Tibial nerve (tissue), 3 donors: Measurements from ENCODE around the gene HIPK3.

ENCODE experiments used
- POLR2A ChIP-seq, 2 donors: fragments of 450-650 bp; IDR thresholded peaks; one replicate each; pipeline ENCODE4 v1.6.1; 2017; ENCODE audit warnings: antibody characterized with exemption in 2 of 2, mild to moderate bottlenecking in 2 of 2, moderate library complexity in 2 of 2
- TF ChIP-seq, protein P1 (sequence below), 5 experiments: fragments of 200-600 bp in 3 of 5; fragments of 450-650 bp in 2 of 5; sonication (generic) in 3 of 5; IDR thresholded peaks; one replicate each; pipeline ENCODE4 v1.5.1; 2016 to 2019; ENCODE audit warnings: antibody characterized with exemption in 5 of 5, mild to moderate bottlenecking in 3 of 5, moderate library complexity in 2 of 5

DNA sequence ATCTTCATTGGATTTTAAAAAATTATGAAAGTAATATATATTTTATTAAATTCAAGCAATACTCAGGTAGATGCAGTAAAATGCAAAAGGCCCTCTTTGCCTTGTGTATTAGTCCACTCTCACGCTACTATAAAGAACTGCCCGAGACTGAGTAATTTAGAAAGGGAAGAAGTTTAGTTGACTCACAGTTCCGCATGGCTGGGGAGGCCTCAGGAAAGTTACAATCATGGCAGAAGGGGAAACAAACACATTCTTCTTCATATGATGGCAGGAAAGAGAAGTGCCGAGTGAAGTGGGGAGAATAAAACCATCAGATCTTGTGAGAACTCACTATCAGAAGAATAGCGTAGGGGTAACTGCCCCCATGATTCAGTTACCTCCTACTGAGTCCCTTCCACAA is 130.8 kb downstream of the HIPK3 start:
- TF ChIP-seq, protein P1, sequence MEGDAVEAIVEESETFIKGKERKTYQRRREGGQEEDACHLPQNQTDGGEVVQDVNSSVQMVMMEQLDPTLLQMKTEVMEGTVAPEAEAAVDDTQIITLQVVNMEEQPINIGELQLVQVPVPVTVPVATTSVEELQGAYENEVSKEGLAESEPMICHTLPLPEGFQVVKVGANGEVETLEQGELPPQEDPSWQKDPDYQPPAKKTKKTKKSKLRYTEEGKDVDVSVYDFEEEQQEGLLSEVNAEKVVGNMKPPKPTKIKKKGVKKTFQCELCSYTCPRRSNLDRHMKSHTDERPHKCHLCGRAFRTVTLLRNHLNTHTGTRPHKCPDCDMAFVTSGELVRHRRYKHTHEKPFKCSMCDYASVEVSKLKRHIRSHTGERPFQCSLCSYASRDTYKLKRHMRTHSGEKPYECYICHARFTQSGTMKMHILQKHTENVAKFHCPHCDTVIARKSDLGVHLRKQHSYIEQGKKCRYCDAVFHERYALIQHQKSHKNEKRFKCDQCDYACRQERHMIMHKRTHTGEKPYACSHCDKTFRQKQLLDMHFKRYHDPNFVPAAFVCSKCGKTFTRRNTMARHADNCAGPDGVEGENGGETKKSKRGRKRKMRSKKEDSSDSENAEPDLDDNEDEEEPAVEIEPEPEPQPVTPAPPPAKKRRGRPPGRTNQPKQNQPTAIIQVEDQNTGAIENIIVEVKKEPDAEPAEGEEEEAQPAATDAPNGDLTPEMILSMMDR (IDR thresholded peaks at IDR 0.05) = no peak
- TF ChIP-seq POLR2A (IDR thresholded peaks at IDR 0.05) = no peak
